Activated T-cell treated with anti-CD3 and anti-CD28 coated beads, Interleukin-2, amount 50 U/mL, for 24 hours (primary cell): Measurements from ENCODE around the gene CLCN4.

Experiments
- DNase-seq: peaks from one replicate; pipeline ENCODE4 v3.0.0-alpha.2; 2020
- H3K27ac Mint-ChIP-seq: 2 replicates; pipeline ENCODE4 v1.8.0; 2020; ENCODE audit warnings: mild to moderate bottlenecking, mixed read lengths
- H3K27me3 Mint-ChIP-seq: 2 replicates; pipeline ENCODE4 v1.8.0; 2020; ENCODE audit warnings: mixed read lengths
- H3K36me3 Mint-ChIP-seq: 2 replicates; pipeline ENCODE4 v1.8.0; 2020; ENCODE audit warnings: low read depth, mixed read lengths
- H3K4me1 Mint-ChIP-seq: 2 replicates; pipeline ENCODE4 v1.8.0; 2020; ENCODE audit warnings: low read depth, mixed read lengths
- H3K4me3 Mint-ChIP-seq: 2 replicates; pipeline ENCODE4 v1.8.0; 2020; ENCODE audit warnings: mild to moderate bottlenecking, moderate library complexity, mixed read lengths
- H3K9me3 Mint-ChIP-seq: 2 replicates; pipeline ENCODE4 v1.8.0; 2020; ENCODE audit warnings: mixed read lengths

CLCN4 gene

DNA sequence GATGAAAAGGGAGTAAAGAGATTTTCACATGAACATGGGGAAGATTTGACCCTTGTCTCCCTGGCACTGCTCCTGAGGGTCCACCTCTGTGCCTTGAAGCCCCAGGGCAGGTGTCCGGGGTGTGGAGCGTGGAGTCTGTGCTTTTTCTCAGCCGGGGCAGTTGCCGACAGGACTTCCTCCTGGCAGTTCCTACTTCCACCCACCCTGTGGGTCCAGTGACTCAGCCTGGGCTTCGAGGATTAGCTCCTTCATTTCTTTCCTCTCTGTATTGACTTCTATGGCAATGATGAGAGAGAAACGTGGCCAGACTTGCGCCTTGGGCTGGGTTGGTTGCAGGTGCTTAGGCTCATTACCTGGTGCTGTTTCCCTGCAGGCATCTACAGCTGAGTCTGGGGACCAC, 35.9 kb upstream of the CLCN4 start:
- Mint-ChIP-seq H3K9me3 (no peaks in the 10 kb centered on the region), H3K27ac (no peak overlapping the region), H3K4me3 (no peak overlapping the region), H3K27me3 (no peaks in the 10 kb centered on the region), H3K36me3 (peaks cover 24% of the 10 kb centered on the region), H3K4me1 (peaks cover 24% of the 10 kb centered on the region)
- DNase-seq, result no peak

DNA sequence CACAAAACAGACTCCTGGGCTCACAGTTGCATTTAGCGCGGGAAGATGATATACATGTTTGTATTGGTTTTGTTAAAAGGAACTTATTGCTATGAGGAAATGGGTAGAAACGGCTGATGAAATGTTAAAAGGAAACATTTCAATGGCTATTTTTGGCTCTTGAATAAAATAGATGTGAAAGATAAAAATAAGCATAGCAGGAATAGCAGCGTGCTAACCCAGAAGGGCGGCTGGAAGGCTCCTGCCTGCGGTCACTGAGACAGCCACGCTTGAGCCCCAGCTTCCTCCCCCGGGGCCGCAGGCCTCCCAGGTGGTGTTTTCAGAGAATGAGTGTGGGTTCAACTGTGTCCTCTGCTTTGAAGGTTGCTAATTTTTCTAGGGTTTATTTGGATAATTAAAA, 35.0 kb upstream of the CLCN4 start:
- no peak overlapping the region for H3K4me3 Mint-ChIP-seq
- peaks cover 24% of the 10 kb centered on the region for H3K36me3 Mint-ChIP-seq
- peaks cover under 1% of the 10 kb centered on the region for H3K27me3 Mint-ChIP-seq
- DNase-seq, result no peak
- peaks cover 17% of the 10 kb centered on the region for H3K4me1 Mint-ChIP-seq
- no peak overlapping the region for H3K27ac Mint-ChIP-seq
- H3K9me3 Mint-ChIP-seq, result no peaks in the 10 kb centered on the region

DNA sequence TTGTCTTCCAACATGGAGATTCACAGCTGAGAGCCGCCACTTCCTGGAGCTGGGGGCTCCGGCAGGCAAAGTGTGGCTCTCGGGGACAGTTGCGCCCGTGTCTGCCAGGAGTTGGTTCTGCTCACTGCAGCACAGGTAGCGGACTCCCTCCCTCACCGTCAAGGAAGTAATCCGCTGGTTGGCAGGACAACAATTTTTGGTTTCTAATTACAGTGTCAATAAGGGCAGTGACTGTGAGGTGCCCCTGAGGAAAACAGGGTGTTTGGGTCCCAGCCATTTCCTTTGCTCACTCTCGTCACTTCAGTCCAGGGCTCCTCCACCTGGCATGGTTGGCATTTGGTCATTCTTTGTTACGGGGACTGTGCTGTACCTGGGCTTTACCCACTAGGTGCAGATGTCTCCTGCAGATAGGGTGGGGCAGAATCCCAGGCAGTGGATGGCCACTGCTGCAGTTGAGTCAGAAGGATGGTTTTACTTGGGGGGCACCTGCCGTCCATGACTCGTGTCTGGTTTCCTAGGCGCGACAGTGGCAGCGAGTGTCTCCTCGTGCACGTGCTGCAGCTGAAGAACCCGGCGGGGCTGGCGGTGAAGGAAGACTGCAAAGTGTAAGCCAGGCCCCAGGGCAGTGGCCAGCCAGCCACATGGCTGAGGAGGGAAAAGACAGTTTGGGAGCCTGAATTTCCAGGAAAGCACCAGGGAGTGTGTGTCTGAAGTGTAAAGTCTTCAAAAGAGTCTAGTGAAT, 32.1 kb upstream of the CLCN4 start:
- H3K27me3 Mint-ChIP-seq, result peaks cover 3% of the 10 kb centered on the region
- no peak for DNase-seq
- H3K9me3 Mint-ChIP-seq, result no peaks in the 10 kb centered on the region
- no peak overlapping the region for H3K27ac Mint-ChIP-seq
- no peak overlapping the region for H3K4me3 Mint-ChIP-seq
- peaks cover 31% of the 10 kb centered on the region for H3K36me3 Mint-ChIP-seq
- no peaks in the 10 kb centered on the region for H3K4me1 Mint-ChIP-seq

DNA sequence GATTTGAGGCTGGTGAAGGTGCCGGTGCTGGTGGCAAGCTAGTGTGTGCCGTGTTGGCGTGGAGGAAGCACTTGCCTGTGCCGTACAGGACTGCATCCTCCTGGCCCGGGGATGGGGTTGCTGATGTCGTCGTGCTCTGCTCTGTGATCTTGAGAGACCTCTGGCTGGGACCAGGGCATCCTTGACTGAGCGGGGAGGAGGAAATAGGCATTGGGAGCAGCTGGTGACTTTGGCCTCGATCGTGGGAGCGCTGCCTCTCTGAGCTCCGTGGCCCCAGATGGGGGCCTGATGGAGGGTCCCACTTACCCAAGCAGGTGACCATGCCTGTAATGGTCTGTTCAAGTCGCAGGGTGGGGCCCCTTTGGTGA, 31.5 kb upstream of the CLCN4 start:
- Mint-ChIP-seq H3K27me3 (peaks cover 3% of the 10 kb centered on the region), H3K27ac (no peak overlapping the region), H3K4me1 (no peaks in the 10 kb centered on the region), H3K36me3 (peaks cover 34% of the 10 kb centered on the region), H3K9me3 (no peaks in the 10 kb centered on the region), H3K4me3 (no peak overlapping the region)
- DNase-seq, result no peak

DNA sequence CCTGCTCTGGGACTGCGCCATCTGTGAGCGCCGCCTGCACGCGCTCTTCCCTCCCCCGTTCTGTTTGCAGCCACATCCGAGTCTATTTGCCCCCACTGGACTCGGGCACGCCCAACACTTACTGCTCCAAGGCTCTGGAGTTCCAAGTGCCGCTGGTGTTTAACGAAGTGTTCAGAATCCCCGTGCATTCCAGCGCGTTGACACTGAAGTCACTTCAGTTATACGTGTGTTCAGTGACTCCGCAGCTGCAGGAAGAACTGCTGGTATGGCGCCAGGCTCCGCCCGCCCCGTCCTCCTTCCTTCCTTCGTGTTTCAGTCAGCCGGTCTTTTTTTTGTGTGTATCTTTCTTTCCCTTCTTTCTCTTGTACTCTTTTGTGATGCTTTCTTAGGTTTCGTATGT, 30.7 kb upstream of the CLCN4 start:
- peaks cover 3% of the 10 kb centered on the region for H3K27me3 Mint-ChIP-seq
- H3K4me1 Mint-ChIP-seq, result no peaks in the 10 kb centered on the region
- no peak overlapping the region for H3K4me3 Mint-ChIP-seq
- peaks cover 40% of the 10 kb centered on the region for H3K36me3 Mint-ChIP-seq
- H3K27ac Mint-ChIP-seq, result no peak overlapping the region
- H3K9me3 Mint-ChIP-seq, result no peaks in the 10 kb centered on the region
- DNase-seq, result no peak

DNA sequence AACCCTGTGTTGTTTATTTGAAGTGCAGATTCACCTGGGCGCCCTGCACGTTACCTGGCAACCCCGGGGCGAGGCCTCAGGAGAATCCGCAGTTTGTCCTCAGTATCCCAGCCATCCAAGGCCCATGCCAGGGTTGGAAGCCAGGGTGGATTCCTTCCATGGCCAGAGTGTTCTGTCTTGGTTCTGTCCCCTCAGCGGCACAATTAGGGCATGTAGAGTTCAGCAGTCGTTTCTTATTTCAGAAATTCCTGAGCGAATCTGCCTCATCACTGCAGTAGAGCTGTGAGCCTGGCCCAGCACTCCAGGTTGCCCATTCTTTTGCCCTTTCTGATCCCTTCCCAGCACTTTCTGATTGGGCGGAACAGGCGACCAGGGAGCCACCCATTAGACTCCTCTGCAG, 29.9 kb upstream of the CLCN4 start:
- H3K4me1 Mint-ChIP-seq, result no peaks in the 10 kb centered on the region
- DNase-seq, result no peak
- H3K9me3 Mint-ChIP-seq, result no peaks in the 10 kb centered on the region
- H3K27ac Mint-ChIP-seq, result no peak overlapping the region
- H3K36me3 Mint-ChIP-seq, result peaks cover 40% of the 10 kb centered on the region
- no peak overlapping the region for H3K4me3 Mint-ChIP-seq
- peaks cover 3% of the 10 kb centered on the region for H3K27me3 Mint-ChIP-seq

DNA sequence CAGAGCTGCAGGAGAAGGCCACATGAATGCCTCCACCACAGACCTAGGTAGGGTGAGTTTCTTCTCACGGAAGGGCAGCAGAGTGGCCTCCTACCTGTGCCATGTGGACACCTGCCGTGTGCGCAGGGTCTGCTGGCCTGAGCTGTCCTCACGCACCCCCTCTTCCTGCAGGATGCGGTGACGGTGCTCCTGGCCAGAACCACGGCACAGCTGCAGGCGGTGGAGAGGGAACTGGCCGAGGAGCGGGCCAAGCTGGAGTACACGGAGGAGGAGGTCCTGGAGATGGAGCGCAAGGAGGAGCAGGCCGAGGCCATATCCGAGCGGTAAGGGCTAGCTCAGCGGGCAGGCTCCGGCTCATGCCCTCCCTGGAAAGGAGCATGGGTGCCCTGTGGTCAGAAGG, 28.4 kb upstream of the CLCN4 start:
- Mint-ChIP-seq H3K4me3 (no peak overlapping the region), H3K27me3 (peaks cover 3% of the 10 kb centered on the region), H3K27ac (no peak overlapping the region), H3K36me3 (peaks cover 41% of the 10 kb centered on the region), H3K4me1 (no peaks in the 10 kb centered on the region), H3K9me3 (no peaks in the 10 kb centered on the region)
- no peak for DNase-seq

DNA sequence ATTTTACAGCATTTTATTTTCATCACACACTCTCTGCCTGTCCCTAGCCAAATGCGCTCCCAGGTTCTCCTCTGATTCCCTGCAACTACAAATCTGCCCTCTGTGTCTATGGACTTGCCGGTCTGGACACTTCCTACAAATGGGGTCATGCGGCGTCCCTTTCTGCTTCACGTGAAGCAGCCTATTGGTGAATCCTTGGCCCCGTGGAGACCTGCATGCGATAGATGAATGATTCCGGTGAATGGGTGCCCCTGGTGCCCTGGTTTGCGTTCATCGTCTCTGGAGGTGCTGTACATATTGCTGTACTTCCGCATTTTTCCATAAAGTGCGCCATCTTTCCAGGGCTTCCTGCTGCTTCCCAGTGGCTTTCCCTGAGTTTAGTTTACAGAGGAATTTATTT, 27.5 kb upstream of the CLCN4 start:
- Mint-ChIP-seq H3K4me1 (no peaks in the 10 kb centered on the region), H3K27ac (no peak overlapping the region), H3K4me3 (no peak overlapping the region), H3K27me3 (peaks cover 8% of the 10 kb centered on the region), H3K36me3 (peaks cover 45% of the 10 kb centered on the region), H3K9me3 (no peaks in the 10 kb centered on the region)
- no peak for DNase-seq

- Mint-ChIP-seq H3K27me3 (peaks cover 8% of the 10 kb centered on the region), H3K27ac (no peak overlapping the region), H3K9me3 (no peaks in the 10 kb centered on the region), H3K36me3 (peaks cover 41% of the 10 kb centered on the region), H3K4me3 (no peak overlapping the region), H3K4me1 (no peaks in the 10 kb centered on the region)
- DNase-seq, result no peak
Observed at GRCh38 chrX:10130354-10130753, 26.4 kb upstream of the CLCN4 start.

- DNase-seq, result no peak
- Mint-ChIP-seq H3K4me3 (no peak overlapping the region), H3K27ac (no peak overlapping the region), H3K9me3 (no peaks in the 10 kb centered on the region), H3K4me1 (no peaks in the 10 kb centered on the region), H3K27me3 (peaks cover 5% of the 10 kb centered on the region), H3K36me3 (peaks cover 35% of the 10 kb centered on the region)
Observed at GRCh38 chrX:10133980-10134676, 22.6 kb upstream of the CLCN4 start.

GRCh38 chrX:10134921-10135320, 21.9 kb upstream of the CLCN4 start:
- peaks cover 5% of the 10 kb centered on the region for H3K27me3 Mint-ChIP-seq
- DNase-seq, result no peak
- no peaks in the 10 kb centered on the region for H3K4me1 Mint-ChIP-seq
- peaks cover 35% of the 10 kb centered on the region for H3K36me3 Mint-ChIP-seq
- no peak overlapping the region for H3K27ac Mint-ChIP-seq
- H3K4me3 Mint-ChIP-seq, result no peak overlapping the region
- H3K9me3 Mint-ChIP-seq, result no peaks in the 10 kb centered on the region

- Mint-ChIP-seq H3K9me3 (no peaks in the 10 kb centered on the region), H3K4me3 (no peak overlapping the region), H3K36me3 (peaks cover 32% of the 10 kb centered on the region), H3K4me1 (no peaks in the 10 kb centered on the region), H3K27me3 (peaks cover 5% of the 10 kb centered on the region), H3K27ac (no peak overlapping the region)
- DNase-seq, result no peak
Observed at GRCh38 chrX:10135561-10136399, 21.0 kb upstream of the CLCN4 start.

- Mint-ChIP-seq H3K27me3 (peaks cover 4% of the 10 kb centered on the region), H3K36me3 (peaks cover 35% of the 10 kb centered on the region), H3K9me3 (no peaks in the 10 kb centered on the region), H3K4me3 (no peak overlapping the region), H3K4me1 (no peaks in the 10 kb centered on the region), H3K27ac (no peak overlapping the region)
- DNase-seq, result no peak
Observed at GRCh38 chrX:10138726-10139125, 18.0 kb upstream of the CLCN4 start.

DNA sequence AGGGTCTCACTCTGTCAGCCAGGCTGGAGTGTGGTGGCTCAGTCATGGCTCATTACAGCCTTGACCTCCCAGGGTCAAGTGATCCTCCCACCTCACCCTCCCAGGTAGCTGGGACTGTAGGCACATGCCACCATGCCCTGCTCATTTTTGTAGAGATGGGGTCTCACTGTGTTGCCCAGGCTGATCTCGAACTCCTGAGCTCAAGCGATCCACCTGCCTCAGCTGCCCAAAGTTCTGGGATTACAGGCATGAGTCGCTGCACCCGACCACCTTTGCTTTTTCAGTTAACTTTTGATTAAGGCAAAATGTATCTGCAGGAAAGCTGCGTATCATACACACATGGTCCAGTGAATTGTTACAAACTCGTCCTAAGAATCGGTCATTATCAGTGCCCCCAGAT, 16.5 kb upstream of the CLCN4 start:
- H3K4me3 Mint-ChIP-seq, result no peak overlapping the region
- H3K27me3 Mint-ChIP-seq, result no peaks in the 10 kb centered on the region
- H3K9me3 Mint-ChIP-seq, result no peaks in the 10 kb centered on the region
- H3K36me3 Mint-ChIP-seq, result peaks cover 27% of the 10 kb centered on the region
- H3K27ac Mint-ChIP-seq, result no peak overlapping the region
- DNase-seq, result no peak
- H3K4me1 Mint-ChIP-seq, result no peaks in the 10 kb centered on the region
